ENCODE measurements around the gene LAIR1. TPM values are rescaled to one million over a fixed set of nuclear protein-coding genes. Genes with fewer than 3 reads are reported as not detected.

The LAIR1 gene
- total RNA-seq, 2 donors from 2014 or later: 5.2 to 9.3 TPM

DNA sequence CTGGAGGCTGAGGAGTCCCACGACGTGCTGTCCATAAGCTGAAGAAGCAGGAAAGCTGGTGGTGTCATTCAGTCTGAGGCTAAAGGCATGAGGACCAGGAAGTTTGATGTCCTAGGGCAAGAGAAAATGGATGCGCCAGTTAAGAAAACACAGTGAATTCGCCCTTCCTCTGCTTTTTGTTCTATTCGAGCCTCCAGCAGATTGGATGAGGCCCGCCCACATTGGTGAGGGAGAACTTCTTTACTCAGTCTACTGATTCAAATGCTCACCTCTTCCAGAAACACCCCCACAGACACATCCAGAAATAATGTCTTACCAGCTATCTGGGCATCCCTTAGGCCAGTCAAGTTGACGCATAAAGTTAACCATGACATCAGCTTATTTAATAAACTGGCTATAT is 43.0 kb upstream of the LAIR1 start:
- DNase-seq: no peak
- intact Hi-C loops (cut with DNase I): no loop called here
- Histone ChIP-seq H3K27me3 (no peaks in the 10 kb centered on the region), H3K36me3 (no peaks in the 10 kb centered on the region), H3K4me3 (no peak overlapping the region), H3K4me1 (no peaks in the 10 kb centered on the region), H3K9ac (ENCODE audit: low read depth in 2 of 2, low read length in 2 of 2) (no peak overlapping the region), H3K27ac (no peak overlapping the region), H3K9me3 (no peaks in the 10 kb centered on the region)
- TF ChIP-seq CTCF (IDR thresholded peaks at IDR 0.05): no peak

GRCh38 chr19:54405628-54406027 is 40.9 kb upstream of the LAIR1 start:
- Histone ChIP-seq H3K36me3 (no peaks in the 10 kb centered on the region), H3K4me1 (no peaks in the 10 kb centered on the region), H3K27ac (no peak overlapping the region), H3K9ac (ENCODE audit: low read depth in 2 of 2, low read length in 2 of 2) (no peak overlapping the region), H3K9me3 (no peaks in the 10 kb centered on the region), H3K27me3 (no peaks in the 10 kb centered on the region), H3K4me3 (no peak overlapping the region)
- DNase-seq: no peak
- intact Hi-C loops (cut with DNase I): no loop called here
- TF ChIP-seq CTCF (IDR thresholded peaks at IDR 0.05): no peak

- Histone ChIP-seq H3K4me1 (no peaks in the 10 kb centered on the region), H3K27me3 (no peaks in the 10 kb centered on the region), H3K9me3 (no peaks in the 10 kb centered on the region), H3K27ac (no peak overlapping the region), H3K36me3 (no peaks in the 10 kb centered on the region), H3K9ac (ENCODE audit: low read depth in 2 of 2, low read length in 2 of 2) (no peak overlapping the region), H3K4me3 (no peak overlapping the region)
- no peak for DNase-seq
- intact Hi-C loops (cut with DNase I): no loop called here
- no peak for TF ChIP-seq CTCF (IDR thresholded peaks at IDR 0.05)
These were observed 38.3 kb upstream of the LAIR1 start for GRCh38 chr19:54403054-54403453.

- DNase-seq: no peak
- Histone ChIP-seq H3K27ac (no peak overlapping the region), H3K9ac (ENCODE audit: low read depth in 2 of 2, low read length in 2 of 2) (no peak overlapping the region), H3K9me3 (no peaks in the 10 kb centered on the region), H3K27me3 (no peaks in the 10 kb centered on the region), H3K36me3 (no peaks in the 10 kb centered on the region), H3K4me1 (no peaks in the 10 kb centered on the region), H3K4me3 (no peak overlapping the region)
- intact Hi-C loops (cut with DNase I): no loop called here
- no peak for TF ChIP-seq CTCF (IDR thresholded peaks at IDR 0.05)
These were observed 36.2 kb upstream of the LAIR1 start for GRCh38 chr19:54400913-54401312.

- Histone ChIP-seq H3K4me1 (no peaks in the 10 kb centered on the region), H3K9me3 (no peaks in the 10 kb centered on the region), H3K36me3 (no peaks in the 10 kb centered on the region), H3K4me3 (no peak overlapping the region), H3K27ac (no peak overlapping the region), H3K27me3 (no peaks in the 10 kb centered on the region), H3K9ac (ENCODE audit: low read depth in 2 of 2, low read length in 2 of 2) (no peak overlapping the region)
- TF ChIP-seq CTCF (IDR thresholded peaks at IDR 0.05): no peak
- intact Hi-C loops (cut with DNase I): no loop called here
- no peak for DNase-seq
These were observed 34.5 kb upstream of the LAIR1 start for GRCh38 chr19:54399189-54399588.

- TF ChIP-seq CTCF (IDR thresholded peaks at IDR 0.05): no peak
- no peak for DNase-seq
- Histone ChIP-seq H3K9me3 (no peaks in the 10 kb centered on the region), H3K27me3 (no peaks in the 10 kb centered on the region), H3K4me1 (no peaks in the 10 kb centered on the region), H3K27ac (no peak overlapping the region), H3K9ac (ENCODE audit: low read depth in 2 of 2, low read length in 2 of 2) (no peak overlapping the region), H3K4me3 (no peak overlapping the region), H3K36me3 (no peaks in the 10 kb centered on the region)
- intact Hi-C loops (cut with DNase I): no loop called here
These were observed 31.0 kb upstream of the LAIR1 start for GRCh38 chr19:54395685-54396084.
